SK-N-MC (cell line): Measurements from ENCODE around the gene FAM53B.
"Not testable (repeated sequence)": the region's sequence is repeated elsewhere in the genome, so short reads cannot be mapped to it uniquely, and the experiment has no call there.

ENCODE experiments used
- EZH2 ChIP-seq: fragments of 200-600 bp; sonication (generic); IDR thresholded peaks from one replicate; pipeline ENCODE4 v1.6.1; 2017; ENCODE audit warnings: antibody characterized with exemption
- POLR2AphosphoS5 ChIP-seq: IDR thresholded peaks from 2 replicates; pipeline ENCODE4 v1.6.1; 2012; ENCODE audit warnings: mild to moderate bottlenecking, low read depth, low read length, borderline replicate concordance

DNA sequence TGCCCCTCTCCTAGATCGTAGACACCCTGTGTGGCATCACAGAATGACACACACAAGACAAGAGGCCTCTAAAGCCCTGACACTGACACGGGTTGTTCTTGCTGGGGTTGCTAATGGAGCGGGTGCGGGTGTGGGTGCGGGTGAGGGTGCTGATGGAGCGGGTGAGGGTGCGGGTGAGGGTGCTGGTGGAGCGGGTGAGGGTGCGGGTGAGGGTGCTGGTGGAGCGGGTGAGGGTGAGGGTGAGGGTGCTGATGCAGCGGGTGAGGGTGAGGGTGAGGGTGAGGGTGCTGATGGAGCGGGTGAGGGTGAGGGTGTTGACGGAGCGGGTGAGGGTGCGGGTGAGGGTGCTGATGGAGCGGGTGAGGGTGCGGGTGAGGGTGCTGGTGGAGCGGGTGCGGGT, 134.0 kb downstream of the FAM53B start:
- TF ChIP-seq EZH2, POLR2AphosphoS5: not testable (repeated sequence)
